ENCODE measurements around the gene PPFIA1.

Gene PPFIA1

GRCh38 chr11:70326365-70326811 is 55.9 kb downstream of the PPFIA1 start:
- peak overlapping the region; percentile 83 for H3K9ac ChIP-seq (ENCODE audit: low read length)
- H3K27ac ChIP-seq (ENCODE audit: low read length, poor library complexity, severe bottlenecking): no peak overlapping the region
- no peaks in the 10 kb centered on the region for H3K27me3 ChIP-seq (ENCODE audit: control insufficient read depth in 1 of 2, insufficient read depth in 1 of 2, low read length in 2 of 2)
- H3K23ac ChIP-seq (ENCODE audit: low read length in 2 of 2): no peak overlapping the region
- no peak overlapping the region for H4K8ac ChIP-seq (ENCODE audit: low read length)
- H4K91ac ChIP-seq (ENCODE audit: low read length): no peak overlapping the region
- no peak overlapping the region for H2AFZ ChIP-seq (ENCODE audit: low read depth, low read length)
- H2BK15ac ChIP-seq (ENCODE audit: low read depth, poor library complexity, severe bottlenecking): no peak overlapping the region
- peaks cover 25% of the 10 kb centered on the region for H3K4me1 ChIP-seq (ENCODE audit: control insufficient read depth, insufficient read depth, low read depth, low read length)
- H3K18ac ChIP-seq (ENCODE audit: low read depth in 1 of 2, low read length in 2 of 2): no peak overlapping the region
- peaks cover 20% of the 10 kb centered on the region for H3K79me1 ChIP-seq (replicated peaks; ENCODE audit: low read length, poor library complexity, severe bottlenecking)
- peak; percentile 75 for DNase-seq
- peak overlapping the region in 1 of 2 experiments; percentile 49 for H3K4me3 ChIP-seq (ENCODE audit: insufficient read depth in 1 of 2, low read depth in 1 of 2, low read length in 2 of 2)
- no peak overlapping the region for H3K4me2 ChIP-seq (ENCODE audit: low read length, poor library complexity, severe bottlenecking)
- no peak overlapping the region for H2BK12ac ChIP-seq (ENCODE audit: low read length in 2 of 2)
- H3K36me3 ChIP-seq (ENCODE audit: control insufficient read depth in 1 of 2, insufficient read depth in 2 of 2, low read depth in 1 of 2, low read length in 2 of 2): peaks cover 14 to 53% of the 10 kb centered on the region in 2 experiments
- H2AK5ac ChIP-seq (ENCODE audit: low read length, severe bottlenecking): no peak overlapping the region
- no peak overlapping the region for H2BK5ac ChIP-seq (ENCODE audit: low read depth, low read length, poor library complexity, severe bottlenecking)
- no peak overlapping the region for H3K4ac ChIP-seq (ENCODE audit: low read depth in 1 of 2, low read length in 2 of 2)
- no peak overlapping the region for H3K14ac ChIP-seq (ENCODE audit: low read length in 2 of 2)
- 87% methylated on average over 6 of the region's 6 CpGs for WGBS
- H2BK120ac ChIP-seq (ENCODE audit: low read depth, low read length): no peak overlapping the region
- no peaks in the 10 kb centered on the region for H3K9me3 ChIP-seq (ENCODE audit: control insufficient read depth, low read length)

GRCh38 chr11:70326833-70327232 is 56.3 kb downstream of the PPFIA1 start:
- 100% methylated on average over 1 of the region's 2 CpGs for WGBS
- H4K8ac ChIP-seq (ENCODE audit: low read length): no peak overlapping the region
- H3K9ac ChIP-seq (ENCODE audit: low read length): peak overlapping the region; percentile 83
- H2BK5ac ChIP-seq (ENCODE audit: low read depth, low read length, poor library complexity, severe bottlenecking): no peak overlapping the region
- H2AFZ ChIP-seq (ENCODE audit: low read depth, low read length): no peak overlapping the region
- no peak overlapping the region for H3K23ac ChIP-seq (ENCODE audit: low read length in 2 of 2)
- no peak overlapping the region for H3K27ac ChIP-seq (ENCODE audit: low read length, poor library complexity, severe bottlenecking)
- no peaks in the 10 kb centered on the region for H3K27me3 ChIP-seq (ENCODE audit: control insufficient read depth in 1 of 2, insufficient read depth in 1 of 2, low read length in 2 of 2)
- no peak overlapping the region for H3K18ac ChIP-seq (ENCODE audit: low read depth in 1 of 2, low read length in 2 of 2)
- H3K14ac ChIP-seq (ENCODE audit: low read length in 2 of 2): no peak overlapping the region
- no peak overlapping the region for H2BK15ac ChIP-seq (ENCODE audit: low read depth, poor library complexity, severe bottlenecking)
- H3K4me1 ChIP-seq (ENCODE audit: control insufficient read depth, insufficient read depth, low read depth, low read length): peaks cover 25% of the 10 kb centered on the region
- H2AK5ac ChIP-seq (ENCODE audit: low read length, severe bottlenecking): no peak overlapping the region
- no peak for DNase-seq
- peaks cover 19% of the 10 kb centered on the region for H3K79me1 ChIP-seq (replicated peaks; ENCODE audit: low read length, poor library complexity, severe bottlenecking)
- peak overlapping the region in 1 of 2 experiments; percentile 49 for H3K4me3 ChIP-seq (ENCODE audit: insufficient read depth in 1 of 2, low read depth in 1 of 2, low read length in 2 of 2)
- H3K4me2 ChIP-seq (ENCODE audit: low read length, poor library complexity, severe bottlenecking): no peak overlapping the region
- no peaks in the 10 kb centered on the region for H3K9me3 ChIP-seq (ENCODE audit: control insufficient read depth, low read length)
- no peak overlapping the region for H2BK12ac ChIP-seq (ENCODE audit: low read length in 2 of 2)
- peaks cover 17 to 53% of the 10 kb centered on the region in 2 experiments for H3K36me3 ChIP-seq (ENCODE audit: control insufficient read depth in 1 of 2, insufficient read depth in 2 of 2, low read depth in 1 of 2, low read length in 2 of 2)
- H4K91ac ChIP-seq (ENCODE audit: low read length): no peak overlapping the region
- H3K4ac ChIP-seq (ENCODE audit: low read depth in 1 of 2, low read length in 2 of 2): no peak overlapping the region
- H2BK120ac ChIP-seq (ENCODE audit: low read depth, low read length): no peak overlapping the region

DNA sequence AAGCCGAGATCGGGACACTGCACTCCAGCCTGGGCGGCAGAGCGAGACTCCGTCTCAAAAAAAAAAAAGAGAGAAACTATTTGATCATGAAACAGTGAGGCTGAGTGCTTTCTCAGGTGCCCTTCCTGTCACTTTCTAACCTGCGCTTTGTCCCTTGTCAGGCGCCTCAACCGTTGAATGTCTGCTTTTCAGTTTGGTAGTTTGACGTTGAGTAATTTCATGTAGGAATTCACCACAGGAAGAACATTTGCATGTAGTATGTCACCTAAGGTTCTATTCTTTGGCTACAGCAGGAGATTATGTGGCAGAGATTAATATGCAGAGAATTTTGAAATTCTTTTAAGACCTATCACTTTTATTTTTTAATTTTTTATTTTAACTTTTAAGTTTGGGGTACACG is 57.2 kb downstream of the PPFIA1 start:
- 97% methylated on average over 10 of the region's 10 CpGs for WGBS
- Histone ChIP-seq H3K4me2 (ENCODE audit: low read length, poor library complexity, severe bottlenecking) (no peak overlapping the region), H3K18ac (ENCODE audit: low read depth in 1 of 2, low read length in 2 of 2) (no peak overlapping the region), H4K8ac (ENCODE audit: low read length) (no peak overlapping the region), H2AK5ac (ENCODE audit: low read length, severe bottlenecking) (peak overlapping the region; percentile 94), H3K9ac (ENCODE audit: low read length) (no peak overlapping the region), H3K14ac (ENCODE audit: low read length in 2 of 2) (no peak overlapping the region), H3K9me3 (ENCODE audit: control insufficient read depth, low read length) (no peaks in the 10 kb centered on the region), H3K4me1 (ENCODE audit: control insufficient read depth, insufficient read depth, low read depth, low read length) (peaks cover 22% of the 10 kb centered on the region), H3K27me3 (ENCODE audit: control insufficient read depth in 1 of 2, insufficient read depth in 1 of 2, low read length in 2 of 2) (no peaks in the 10 kb centered on the region), H3K23ac (ENCODE audit: low read length in 2 of 2) (no peak overlapping the region), H3K4ac (ENCODE audit: low read depth in 1 of 2, low read length in 2 of 2) (no peak overlapping the region), H2BK5ac (ENCODE audit: low read depth, low read length, poor library complexity, severe bottlenecking) (no peak overlapping the region), H2AFZ (ENCODE audit: low read depth, low read length) (no peak overlapping the region), H2BK120ac (ENCODE audit: low read depth, low read length) (no peak overlapping the region), H3K27ac (ENCODE audit: low read length, poor library complexity, severe bottlenecking) (no peak overlapping the region), H2BK12ac (ENCODE audit: low read length in 2 of 2) (no peak overlapping the region), H3K4me3 (ENCODE audit: insufficient read depth in 1 of 2, low read depth in 1 of 2, low read length in 2 of 2) (no peak overlapping the region), H2BK15ac (ENCODE audit: low read depth, poor library complexity, severe bottlenecking) (no peak overlapping the region), H3K79me1 (replicated peaks; ENCODE audit: low read length, poor library complexity, severe bottlenecking) (peaks cover 21% of the 10 kb centered on the region), H4K91ac (ENCODE audit: low read length) (no peak overlapping the region), H3K36me3 (ENCODE audit: control insufficient read depth in 1 of 2, insufficient read depth in 2 of 2, low read depth in 1 of 2, low read length in 2 of 2) (peaks cover 23 to 62% of the 10 kb centered on the region in 2 experiments)
- DNase-seq: no peak

GRCh38 chr11:70328556-70328955 is 58.1 kb downstream of the PPFIA1 start:
- Histone ChIP-seq H3K4ac (ENCODE audit: low read depth in 1 of 2, low read length in 2 of 2) (no peak overlapping the region), H2AK5ac (ENCODE audit: low read length, severe bottlenecking) (no peak overlapping the region), H3K23ac (ENCODE audit: low read length in 2 of 2) (no peak overlapping the region), H3K9ac (ENCODE audit: low read length) (no peak overlapping the region), H3K27me3 (ENCODE audit: control insufficient read depth in 1 of 2, insufficient read depth in 1 of 2, low read length in 2 of 2) (no peaks in the 10 kb centered on the region), H3K18ac (ENCODE audit: low read depth in 1 of 2, low read length in 2 of 2) (no peak overlapping the region), H2BK12ac (ENCODE audit: low read length in 2 of 2) (no peak overlapping the region), H2BK5ac (ENCODE audit: low read depth, low read length, poor library complexity, severe bottlenecking) (no peak overlapping the region), H4K91ac (ENCODE audit: low read length) (no peak overlapping the region), H3K4me1 (ENCODE audit: control insufficient read depth, insufficient read depth, low read depth, low read length) (peaks cover 14% of the 10 kb centered on the region), H3K36me3 (ENCODE audit: control insufficient read depth in 1 of 2, insufficient read depth in 2 of 2, low read depth in 1 of 2, low read length in 2 of 2) (peaks cover 31 to 70% of the 10 kb centered on the region in 2 experiments), H4K8ac (ENCODE audit: low read length) (no peak overlapping the region), H3K79me1 (replicated peaks; ENCODE audit: low read length, poor library complexity, severe bottlenecking) (peaks cover 22% of the 10 kb centered on the region), H2BK15ac (ENCODE audit: low read depth, poor library complexity, severe bottlenecking) (no peak overlapping the region), H3K4me2 (ENCODE audit: low read length, poor library complexity, severe bottlenecking) (no peak overlapping the region), H3K14ac (ENCODE audit: low read length in 2 of 2) (no peak overlapping the region), H2AFZ (ENCODE audit: low read depth, low read length) (no peak overlapping the region), H3K4me3 (ENCODE audit: insufficient read depth in 1 of 2, low read depth in 1 of 2, low read length in 2 of 2) (no peak overlapping the region), H3K9me3 (ENCODE audit: control insufficient read depth, low read length) (no peaks in the 10 kb centered on the region), H3K27ac (ENCODE audit: low read length, poor library complexity, severe bottlenecking) (peak overlapping the region; percentile 55), H2BK120ac (ENCODE audit: low read depth, low read length) (no peak overlapping the region)
- 100% methylated on average over 3 of the region's 4 CpGs for WGBS
- DNase-seq: no peak

All from mesenchymal stem cell (in vitro differentiated cells and primary cell).